ENCODE measurements around the gene RAB6A.
"Not testable (repeated sequence)": the region's sequence is repeated elsewhere in the genome, so short reads cannot be mapped to it uniquely, and the experiment has no call there.

The RAB6A gene

DNA sequence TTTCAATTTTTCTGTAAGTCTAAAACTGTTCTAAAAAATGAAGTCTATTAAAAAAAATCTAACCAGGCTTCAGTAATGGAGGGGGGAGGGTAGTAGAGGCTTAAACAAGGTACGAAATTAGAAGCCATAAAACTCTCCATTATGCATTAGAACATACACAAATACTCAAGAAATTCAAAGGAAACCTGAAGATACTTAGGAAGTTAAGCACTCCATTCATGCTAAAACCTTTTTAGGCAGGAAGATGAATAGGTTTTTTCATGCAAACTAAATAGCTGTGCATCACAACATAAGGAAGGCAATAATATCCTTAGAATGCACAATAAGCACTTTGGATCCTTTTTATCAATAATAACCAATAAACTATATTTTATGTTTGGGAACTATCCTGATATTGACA, 2.4 kb downstream of the RAB6A start:
- H3K4me3 Mint-ChIP-seq: peak overlapping the region; percentile 92
- no peaks in the 10 kb centered on the region for H3K27me3 Mint-ChIP-seq
- peaks cover 45% of the 10 kb centered on the region for H3K4me1 Mint-ChIP-seq
- peaks cover 11% of the 10 kb centered on the region for H3K36me3 Mint-ChIP-seq (ENCODE audit: insufficient read depth)
- ATAC-seq (replicated peaks; ENCODE audit: extremely low read depth, poor library complexity, severe bottlenecking): no peak
- no peak overlapping the region for H3K27ac Mint-ChIP-seq (ENCODE audit: low read depth)
- H3K9me3 Mint-ChIP-seq: no peaks in the 10 kb centered on the region
- no peak for DNase-seq (ENCODE audit: low spot score in 2 of 2)

DNA sequence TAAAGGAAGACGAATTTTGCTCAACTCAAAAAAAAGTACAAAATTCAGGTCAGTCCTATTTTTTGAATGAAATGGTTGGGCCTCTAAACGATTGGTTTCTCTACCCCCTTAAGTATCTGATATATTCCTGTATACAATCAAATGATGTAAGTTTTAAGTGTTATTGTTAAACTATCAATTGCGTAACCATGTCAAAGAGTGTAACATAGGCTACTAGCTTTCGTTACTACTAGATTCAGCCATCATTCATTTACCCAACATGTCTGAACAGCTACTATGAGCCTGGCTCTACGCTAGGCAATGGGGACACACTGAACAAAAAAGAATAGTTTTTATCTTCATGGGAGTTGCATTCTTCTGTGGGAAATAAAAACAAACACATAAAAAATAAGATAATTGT, 3.3 kb downstream of the RAB6A start:
- Mint-ChIP-seq H3K9me3 (no peaks in the 10 kb centered on the region), H3K4me3 (no peak overlapping the region), H3K36me3 (ENCODE audit: insufficient read depth) (peaks cover 11% of the 10 kb centered on the region), H3K27ac (ENCODE audit: low read depth) (no peak overlapping the region), H3K4me1 (peaks cover 48% of the 10 kb centered on the region), H3K27me3 (no peaks in the 10 kb centered on the region)
- no peak for ATAC-seq (replicated peaks; ENCODE audit: extremely low read depth, poor library complexity, severe bottlenecking)
- DNase-seq (ENCODE audit: low spot score in 2 of 2): no peak

DNA sequence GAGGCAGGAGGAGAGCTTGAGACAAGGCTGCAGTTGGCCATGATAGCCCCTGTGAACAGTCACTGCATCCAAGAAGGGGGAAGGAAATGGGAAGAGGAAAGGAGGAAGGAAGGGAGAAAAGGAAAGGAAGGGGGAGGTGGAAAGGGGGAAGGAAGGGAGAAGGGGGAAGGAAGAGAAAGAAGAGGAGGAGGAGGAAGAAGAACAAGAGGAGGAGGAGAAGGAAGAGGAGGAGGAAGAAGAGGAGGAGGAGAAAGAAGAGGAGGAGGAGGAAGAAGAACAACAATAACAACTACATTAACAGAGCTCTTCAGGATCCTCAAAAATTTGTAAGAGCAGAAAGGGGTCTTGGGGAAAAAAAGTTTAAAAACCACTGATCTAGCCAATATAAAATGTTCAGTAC, 5.2 kb downstream of the RAB6A start:
- DNase-seq (ENCODE audit: low spot score in 2 of 2) (no peak), ATAC-seq (replicated peaks; ENCODE audit: extremely low read depth, poor library complexity, severe bottlenecking) (no peak)
- Mint-ChIP-seq H3K4me1 (peaks cover 58% of the 10 kb centered on the region), H3K4me3 (no peak overlapping the region), H3K36me3 (ENCODE audit: insufficient read depth) (peaks cover 15% of the 10 kb centered on the region), H3K9me3 (no peaks in the 10 kb centered on the region), H3K27ac (ENCODE audit: low read depth) (no peak overlapping the region), H3K27me3 (no peaks in the 10 kb centered on the region)

DNA sequence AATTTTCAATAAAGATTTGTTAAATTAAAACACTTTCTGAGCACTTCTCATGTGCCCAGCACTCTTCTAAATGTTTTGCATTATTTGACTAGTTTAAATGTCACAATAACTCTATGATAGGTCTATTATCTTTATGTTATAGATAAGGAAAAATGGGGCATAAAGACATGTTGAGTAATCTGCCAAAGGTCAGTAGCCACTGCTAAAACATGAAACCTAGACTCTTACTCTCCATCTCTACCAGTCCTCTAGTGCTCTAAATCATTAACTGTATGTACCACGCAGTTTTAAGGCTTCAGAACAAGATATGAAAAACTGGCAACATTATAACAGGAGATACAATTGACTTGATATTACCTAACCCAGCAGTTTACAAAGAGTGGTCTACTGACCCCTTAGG, 6.9 kb downstream of the RAB6A start:
- Mint-ChIP-seq H3K9me3 (no peaks in the 10 kb centered on the region), H3K27me3 (no peaks in the 10 kb centered on the region), H3K36me3 (ENCODE audit: insufficient read depth) (peaks cover 15% of the 10 kb centered on the region), H3K27ac (ENCODE audit: low read depth) (no peak overlapping the region), H3K4me1 (peaks cover 55% of the 10 kb centered on the region), H3K4me3 (no peak overlapping the region)
- no peak for ATAC-seq (replicated peaks; ENCODE audit: extremely low read depth, poor library complexity, severe bottlenecking)
- no peak for DNase-seq (ENCODE audit: low spot score in 2 of 2)

DNA sequence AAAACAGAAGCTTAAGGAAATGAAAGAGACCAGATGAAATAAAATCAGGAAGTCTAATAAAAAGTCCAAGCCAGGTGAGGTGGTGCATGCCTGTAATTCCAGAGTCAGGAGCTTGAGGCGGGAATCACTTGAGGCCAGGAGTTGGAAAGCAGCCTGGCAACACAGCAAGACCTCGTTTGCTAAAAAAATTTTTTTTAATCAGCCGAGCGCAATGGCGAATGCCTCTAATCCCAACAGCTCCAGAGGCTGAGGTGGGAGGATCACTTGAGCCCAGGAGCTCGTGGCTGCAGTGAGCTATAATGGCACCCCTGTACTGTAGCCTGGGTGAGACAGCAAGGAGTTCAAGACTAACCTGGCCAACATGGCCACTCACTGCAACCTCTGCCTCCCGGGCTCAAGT, 8.0 kb downstream of the RAB6A start:
- Mint-ChIP-seq H3K27ac (ENCODE audit: low read depth) (peak overlapping the region; percentile 75), H3K27me3 (no peaks in the 10 kb centered on the region), H3K4me3 (no peak overlapping the region), H3K36me3 (ENCODE audit: insufficient read depth) (peaks cover 16% of the 10 kb centered on the region), H3K4me1 (peaks cover 52% of the 10 kb centered on the region), H3K9me3 (no peaks in the 10 kb centered on the region)
- DNase-seq (ENCODE audit: low spot score in 2 of 2) (no peak), ATAC-seq (replicated peaks; ENCODE audit: extremely low read depth, poor library complexity, severe bottlenecking) (no peak)

DNA sequence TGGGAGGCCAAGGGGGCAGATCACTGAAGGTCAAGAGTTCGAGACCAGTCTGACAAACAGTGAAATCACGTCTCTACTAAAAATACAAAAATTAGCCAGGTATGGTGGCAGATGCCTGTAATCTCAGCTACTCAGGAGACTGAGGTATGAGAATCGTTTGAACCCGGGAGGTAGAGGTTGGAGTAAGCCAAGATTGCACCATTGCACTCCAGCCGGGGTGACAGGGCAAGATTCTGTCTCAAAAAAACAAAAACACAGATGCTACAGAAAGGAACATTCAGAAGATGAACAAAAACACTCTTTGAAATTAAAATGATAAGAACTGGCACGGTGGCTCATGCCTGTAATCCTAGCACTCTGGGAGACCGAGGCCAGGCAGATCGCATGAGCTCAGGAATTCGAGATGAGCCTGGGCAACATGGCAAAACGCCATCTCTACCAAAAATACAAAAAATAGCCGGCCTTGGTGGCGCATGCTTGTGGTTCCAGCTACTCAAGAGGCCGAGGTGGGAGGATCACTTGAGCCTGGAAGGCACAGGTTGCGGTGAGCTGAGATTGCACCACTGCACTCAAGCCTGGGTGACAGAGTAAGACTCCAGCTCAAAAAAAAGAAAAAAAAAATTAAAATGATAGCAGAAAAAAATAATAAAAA, 8.5 kb downstream of the RAB6A start:
- H3K27ac Mint-ChIP-seq (ENCODE audit: low read depth): peak overlapping the region; percentile 80
- peaks cover 18% of the 10 kb centered on the region for H3K36me3 Mint-ChIP-seq (ENCODE audit: insufficient read depth)
- DNase-seq (ENCODE audit: low spot score in 2 of 2): no peak
- ATAC-seq (replicated peaks; ENCODE audit: extremely low read depth, poor library complexity, severe bottlenecking): no peak
- H3K4me1 Mint-ChIP-seq: peaks cover 54% of the 10 kb centered on the region
- no peaks in the 10 kb centered on the region for H3K27me3 Mint-ChIP-seq
- peak overlapping the region; percentile 21 for H3K4me3 Mint-ChIP-seq
- no peaks in the 10 kb centered on the region for H3K9me3 Mint-ChIP-seq

DNA sequence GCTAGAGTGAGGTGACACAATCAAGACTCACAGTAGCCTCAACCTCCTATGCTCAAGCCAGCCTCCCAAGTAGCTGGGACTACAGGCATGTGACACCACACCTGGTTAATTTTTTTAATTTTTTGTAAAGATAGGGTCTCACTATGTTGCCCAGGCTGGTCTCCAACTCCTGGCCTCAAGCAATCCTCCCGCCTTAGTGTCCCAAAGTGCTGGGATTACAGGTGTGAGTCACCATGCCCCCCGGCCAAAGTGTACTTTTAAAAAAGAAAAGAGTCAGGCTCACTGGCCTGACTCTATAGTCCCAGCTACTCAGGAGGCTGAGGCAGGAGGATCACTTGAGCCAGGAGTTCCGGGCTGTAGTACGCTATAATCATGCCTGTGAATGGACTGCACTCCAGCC, 10.0 kb downstream of the RAB6A start:
- not testable (repeated sequence) for H3K27me3 Mint-ChIP-seq

DNA sequence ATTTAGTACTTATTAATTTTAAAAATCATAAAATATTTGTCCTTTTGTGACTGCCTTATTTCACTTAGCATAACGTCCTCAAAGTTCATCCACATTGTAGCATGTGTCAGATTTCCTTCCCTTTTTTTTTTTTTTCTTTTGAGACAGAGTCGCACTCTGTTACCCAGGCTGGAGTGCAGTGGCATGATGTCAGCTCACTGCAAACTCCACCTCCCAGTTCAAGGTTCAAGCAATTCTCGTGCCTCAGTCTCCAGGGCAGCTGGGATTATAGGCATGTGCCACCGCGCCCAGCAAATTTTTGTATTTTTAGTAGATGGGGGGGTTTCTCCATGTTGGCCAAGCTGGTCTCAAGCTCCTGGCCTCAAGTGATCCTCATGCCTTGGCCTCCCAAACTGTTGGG, 10.6 kb downstream of the RAB6A start:
- H3K27ac Mint-ChIP-seq (ENCODE audit: low read depth): no peak overlapping the region
- no peaks in the 10 kb centered on the region for H3K27me3 Mint-ChIP-seq
- no peak overlapping the region for H3K4me3 Mint-ChIP-seq
- H3K9me3 Mint-ChIP-seq: no peaks in the 10 kb centered on the region
- H3K36me3 Mint-ChIP-seq (ENCODE audit: insufficient read depth): peaks cover 19% of the 10 kb centered on the region
- ATAC-seq (replicated peaks; ENCODE audit: extremely low read depth, poor library complexity, severe bottlenecking): no peak
- H3K4me1 Mint-ChIP-seq: peaks cover 59% of the 10 kb centered on the region
- no peak for DNase-seq (ENCODE audit: low spot score in 2 of 2)

More for the DNA sequence above, 10.0 kb downstream of the RAB6A start:
- Mint-ChIP-seq H3K36me3 (ENCODE audit: insufficient read depth) (peaks cover 19% of the 10 kb centered on the region), H3K4me1 (peaks cover 61% of the 10 kb centered on the region)
- H3K9me3 Mint-ChIP-seq; DNase-seq (ENCODE audit: low spot score in 2 of 2); H3K27ac Mint-ChIP-seq (ENCODE audit: low read depth); H3K4me3 Mint-ChIP-seq; ATAC-seq (replicated peaks; ENCODE audit: extremely low read depth, poor library complexity, severe bottlenecking): not testable (repeated sequence)

DNA sequence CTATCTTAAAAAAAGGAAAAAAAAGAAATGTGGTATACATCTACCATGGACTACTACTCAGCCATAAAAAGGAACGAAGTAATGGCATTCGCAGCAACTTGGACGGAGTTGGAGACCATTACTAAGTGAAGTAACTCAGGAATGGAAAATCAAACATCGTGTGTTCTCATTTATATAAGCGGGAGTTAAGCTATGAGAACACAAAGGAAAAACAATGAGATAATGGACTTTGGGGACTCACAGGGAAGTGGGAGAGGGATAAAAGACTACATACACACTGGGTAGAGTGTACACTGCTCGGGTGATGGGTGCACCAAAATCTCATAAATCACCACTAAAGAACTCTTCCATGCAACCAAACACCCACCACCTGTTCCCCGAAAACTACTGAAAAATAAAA, 11.8 kb downstream of the RAB6A start:
- peaks cover 20% of the 10 kb centered on the region for H3K36me3 Mint-ChIP-seq (ENCODE audit: insufficient read depth)
- H3K4me3 Mint-ChIP-seq: no peak overlapping the region
- no peak overlapping the region for H3K27ac Mint-ChIP-seq (ENCODE audit: low read depth)
- H3K9me3 Mint-ChIP-seq: no peaks in the 10 kb centered on the region
- H3K27me3 Mint-ChIP-seq: no peaks in the 10 kb centered on the region
- ATAC-seq (replicated peaks; ENCODE audit: extremely low read depth, poor library complexity, severe bottlenecking): no peak
- H3K4me1 Mint-ChIP-seq: peaks cover 59% of the 10 kb centered on the region
- DNase-seq (ENCODE audit: low spot score in 2 of 2): no peak

DNA sequence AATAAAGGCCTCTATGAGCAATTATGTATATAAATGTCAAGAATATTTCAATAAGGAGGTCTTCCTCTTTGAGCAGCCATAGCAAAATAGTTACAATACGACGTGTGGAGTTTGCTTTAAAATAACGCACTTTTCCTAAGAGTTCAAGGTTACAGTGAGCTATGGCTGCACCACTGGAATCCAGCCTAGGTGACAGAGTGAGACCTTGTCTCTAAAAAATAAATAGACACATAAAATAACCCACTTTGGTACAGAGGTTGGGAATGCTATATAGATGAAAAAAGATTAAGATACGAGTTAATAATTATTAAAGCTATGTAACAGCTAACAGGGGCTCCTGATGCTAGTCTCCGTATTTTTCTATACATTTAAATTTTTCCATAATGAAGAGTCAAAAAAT, 12.6 kb downstream of the RAB6A start:
- Mint-ChIP-seq H3K9me3 (no peaks in the 10 kb centered on the region), H3K4me3 (no peak overlapping the region), H3K27ac (ENCODE audit: low read depth) (peak overlapping the region; percentile 61), H3K36me3 (ENCODE audit: insufficient read depth) (peaks cover 20% of the 10 kb centered on the region), H3K27me3 (no peaks in the 10 kb centered on the region), H3K4me1 (peaks cover 60% of the 10 kb centered on the region)
- ATAC-seq (replicated peaks; ENCODE audit: extremely low read depth, poor library complexity, severe bottlenecking): no peak
- no peak for DNase-seq (ENCODE audit: low spot score in 2 of 2)

DNA sequence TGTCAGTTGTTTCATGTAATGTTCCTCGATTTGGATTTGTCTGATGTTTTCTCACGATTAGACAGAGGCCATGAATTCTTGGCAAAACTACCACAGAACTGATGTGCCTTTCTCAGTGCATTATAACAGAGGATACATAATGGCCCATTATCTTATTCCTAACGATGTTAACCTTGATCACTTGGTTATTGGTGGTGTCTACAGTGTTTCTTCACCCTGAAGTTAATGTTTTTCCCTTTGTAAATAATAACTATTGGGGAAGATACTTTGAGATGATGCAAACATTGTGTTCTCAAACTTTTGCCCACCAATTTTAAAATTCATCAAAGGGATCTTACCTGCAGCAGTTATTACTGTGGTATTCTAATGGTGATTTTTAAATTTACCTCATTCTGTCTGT, 13.1 kb downstream of the RAB6A start:
- Mint-ChIP-seq H3K27ac (ENCODE audit: low read depth) (peak overlapping the region; percentile 61), H3K4me3 (no peak overlapping the region), H3K9me3 (no peaks in the 10 kb centered on the region), H3K36me3 (ENCODE audit: insufficient read depth) (peaks cover 20% of the 10 kb centered on the region), H3K27me3 (no peaks in the 10 kb centered on the region), H3K4me1 (peaks cover 63% of the 10 kb centered on the region)
- no peak for ATAC-seq (replicated peaks; ENCODE audit: extremely low read depth, poor library complexity, severe bottlenecking)
- DNase-seq (ENCODE audit: low spot score in 2 of 2): no peak

DNA sequence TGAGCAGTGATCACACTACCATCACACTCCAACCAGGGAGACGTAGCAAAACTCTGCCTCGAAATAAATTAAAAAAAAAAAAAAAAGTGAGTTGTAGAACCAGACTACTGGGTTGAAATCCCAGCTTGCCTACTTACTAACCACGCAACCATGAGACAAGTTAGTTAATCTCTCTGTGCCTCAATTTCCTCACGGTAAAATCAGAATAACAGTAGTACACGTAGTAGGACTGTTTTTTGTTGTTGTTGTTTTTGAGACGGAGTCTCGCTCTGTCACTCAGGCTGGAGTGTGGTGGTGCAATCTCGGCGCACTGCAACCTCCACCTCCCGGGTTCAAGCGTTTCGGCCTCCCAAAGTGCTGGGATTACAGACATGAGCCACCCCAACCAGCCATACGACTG, 14.2 kb downstream of the RAB6A start:
- H3K9me3 Mint-ChIP-seq: no peaks in the 10 kb centered on the region
- H3K36me3 Mint-ChIP-seq (ENCODE audit: insufficient read depth): peaks cover 14% of the 10 kb centered on the region
- H3K27ac Mint-ChIP-seq (ENCODE audit: low read depth): peak overlapping the region; percentile 65
- ATAC-seq (replicated peaks; ENCODE audit: extremely low read depth, poor library complexity, severe bottlenecking) (no peak), DNase-seq (ENCODE audit: low spot score in 2 of 2) (no peak)
- peaks cover 59% of the 10 kb centered on the region for H3K4me1 Mint-ChIP-seq
- H3K27me3 Mint-ChIP-seq: no peaks in the 10 kb centered on the region
- no peak overlapping the region for H3K4me3 Mint-ChIP-seq

DNA sequence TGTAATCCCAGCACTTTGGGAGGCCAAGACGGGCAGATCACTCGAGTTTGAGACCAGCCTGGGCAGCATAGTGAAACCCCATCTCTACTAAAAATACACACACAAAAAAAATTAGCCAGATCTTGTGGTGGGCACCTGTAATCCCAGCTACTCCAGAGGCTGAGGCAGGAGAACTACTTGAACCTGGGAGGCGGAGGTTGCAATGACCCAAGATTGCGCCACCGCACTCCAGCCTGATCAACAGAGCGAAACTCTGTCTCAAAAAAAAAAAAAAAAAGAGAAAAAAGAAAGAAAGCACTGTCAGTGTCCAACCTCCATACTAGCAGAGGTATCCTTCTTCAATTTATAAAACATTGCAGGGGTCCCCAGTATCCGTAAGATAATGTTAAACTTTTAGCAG, 17.8 kb downstream of the RAB6A start:
- H3K27me3 Mint-ChIP-seq: no peaks in the 10 kb centered on the region
- H3K27ac Mint-ChIP-seq (ENCODE audit: low read depth): no peak overlapping the region
- no peak for DNase-seq (ENCODE audit: low spot score in 2 of 2)
- no peaks in the 10 kb centered on the region for H3K9me3 Mint-ChIP-seq
- peaks cover 12% of the 10 kb centered on the region for H3K36me3 Mint-ChIP-seq (ENCODE audit: insufficient read depth)
- peaks cover 35% of the 10 kb centered on the region for H3K4me1 Mint-ChIP-seq
- H3K4me3 Mint-ChIP-seq: no peak overlapping the region
- no peak for ATAC-seq (replicated peaks; ENCODE audit: extremely low read depth, poor library complexity, severe bottlenecking)

All from central memory CD8-positive, alpha-beta T cell (primary cell).